ENCODE measurements around the gene TRPM3. TPM values are rescaled to one million over a fixed set of nuclear protein-coding genes. Genes with fewer than 3 reads are reported as not detected.

TRPM3 gene
- total RNA-seq, 1 experiment from 2014 or later: not detected

DNA sequence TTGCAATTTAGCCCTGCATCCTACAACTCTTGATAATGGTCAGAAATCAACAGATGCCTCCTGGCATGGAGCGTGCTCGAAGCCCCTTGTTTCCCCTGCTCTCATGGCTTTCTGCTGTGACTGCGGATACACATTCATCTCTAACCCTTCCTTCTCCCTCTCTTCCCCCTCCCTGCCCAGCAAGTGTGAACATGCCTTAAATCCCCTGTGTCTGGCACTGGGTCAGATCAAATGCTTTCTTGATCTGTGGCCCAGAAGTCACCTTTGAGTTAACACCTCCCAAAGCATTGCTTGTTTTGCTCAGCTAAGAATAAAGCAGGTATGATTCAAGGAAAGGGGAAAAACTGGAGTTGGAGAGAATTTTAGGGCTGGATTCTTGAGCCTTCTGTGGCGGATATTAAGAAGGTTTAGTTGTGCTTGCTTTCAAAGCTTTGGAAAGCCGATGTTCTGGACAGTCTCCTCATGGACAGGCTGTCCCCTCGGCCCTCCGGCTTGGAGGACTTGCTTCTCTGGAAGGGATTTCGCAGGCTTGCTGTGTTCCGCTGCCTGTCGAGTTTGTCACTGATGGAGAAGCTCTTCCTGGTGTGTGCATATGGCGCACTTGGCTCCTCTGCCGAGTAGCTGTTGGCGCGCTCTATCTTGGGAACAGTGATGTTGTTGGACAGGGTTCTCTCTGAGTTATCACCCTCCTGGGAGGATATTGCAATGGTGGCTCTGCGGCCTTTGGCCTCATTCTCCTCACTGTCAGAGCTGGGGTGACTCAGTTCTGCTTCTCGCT is 585.7 kb downstream of the TRPM3 start:
- no peak overlapping the region for H2AFZ ChIP-seq (ENCODE audit: low read length)
- H3K4me1 ChIP-seq (ENCODE audit: insufficient read depth, low read length): no peaks in the 10 kb centered on the region
- ChIA-PET POLR2A (ENCODE audit: unreplicated experiment) (no interaction called here), CTCF (no interaction called here)
- H3K9ac ChIP-seq (ENCODE audit: low read length): no peak overlapping the region
- H3K4me3 ChIP-seq (ENCODE audit: low read length): no peak overlapping the region
- BruUV-seq (replicated peaks): no TSS peak
- H3K9me2 ChIP-seq (replicated peaks; ENCODE audit: low read length): no peaks in the 10 kb centered on the region
- H3K4me2 ChIP-seq (ENCODE audit: low read length): no peak overlapping the region
- intact Hi-C loops (cut with micrococcal nuclease): no loop called here
- no peak for ATAC-seq
- H3K9me3 ChIP-seq (ENCODE audit: low read length): no peaks in the 10 kb centered on the region
- H3K27me3 ChIP-seq (ENCODE audit: low read length): peaks cover 6% of the 10 kb centered on the region; the same call in 1 of the 2 replicates
- no peaks in the 10 kb centered on the region for H3K79me2 ChIP-seq (ENCODE audit: low read length)
- TF ChIP-seq, protein P1, sequence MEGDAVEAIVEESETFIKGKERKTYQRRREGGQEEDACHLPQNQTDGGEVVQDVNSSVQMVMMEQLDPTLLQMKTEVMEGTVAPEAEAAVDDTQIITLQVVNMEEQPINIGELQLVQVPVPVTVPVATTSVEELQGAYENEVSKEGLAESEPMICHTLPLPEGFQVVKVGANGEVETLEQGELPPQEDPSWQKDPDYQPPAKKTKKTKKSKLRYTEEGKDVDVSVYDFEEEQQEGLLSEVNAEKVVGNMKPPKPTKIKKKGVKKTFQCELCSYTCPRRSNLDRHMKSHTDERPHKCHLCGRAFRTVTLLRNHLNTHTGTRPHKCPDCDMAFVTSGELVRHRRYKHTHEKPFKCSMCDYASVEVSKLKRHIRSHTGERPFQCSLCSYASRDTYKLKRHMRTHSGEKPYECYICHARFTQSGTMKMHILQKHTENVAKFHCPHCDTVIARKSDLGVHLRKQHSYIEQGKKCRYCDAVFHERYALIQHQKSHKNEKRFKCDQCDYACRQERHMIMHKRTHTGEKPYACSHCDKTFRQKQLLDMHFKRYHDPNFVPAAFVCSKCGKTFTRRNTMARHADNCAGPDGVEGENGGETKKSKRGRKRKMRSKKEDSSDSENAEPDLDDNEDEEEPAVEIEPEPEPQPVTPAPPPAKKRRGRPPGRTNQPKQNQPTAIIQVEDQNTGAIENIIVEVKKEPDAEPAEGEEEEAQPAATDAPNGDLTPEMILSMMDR (conservative IDR thresholded peaks at IDR 0.05; ENCODE audit: low read depth, low read length): no peak
- TF ChIP-seq EZH2 (IDR thresholded peaks at IDR 0.05; ENCODE audit: low read length, unreplicated experiment): no peak
- TF ChIP-seq EZH2phosphoT487 (IDR thresholded peaks at IDR 0.05; ENCODE audit: borderline replicate concordance, low read length): no peak
- H4K20me1 ChIP-seq (ENCODE audit: low read length): no peaks in the 10 kb centered on the region
- no peak for DNase-seq
- H3F3A ChIP-seq (ENCODE audit: low read length, unreplicated experiment): no peaks in the 10 kb centered on the region
- no peak overlapping the region for H3K27ac ChIP-seq (ENCODE audit: low read length)
- H3K36me3 ChIP-seq (ENCODE audit: low read depth, low read length): no peaks in the 10 kb centered on the region

DNA sequence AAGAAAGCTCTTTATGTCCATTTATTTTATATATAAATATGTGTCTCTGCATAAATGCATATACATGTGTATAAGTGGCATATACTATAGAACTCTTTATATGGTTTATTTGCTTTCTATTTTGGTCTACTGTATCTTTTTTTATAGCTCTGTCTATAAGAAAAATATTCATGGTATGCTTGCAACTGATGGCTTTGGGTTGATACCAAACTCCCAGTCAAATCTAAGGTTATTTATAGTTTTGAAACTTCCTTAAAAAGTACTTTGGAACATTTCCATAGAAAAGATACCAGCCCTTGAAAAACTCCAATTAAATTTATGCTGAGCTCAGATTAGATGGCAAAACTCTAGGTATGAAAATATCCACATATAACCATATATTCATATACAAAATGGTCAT is 587.0 kb downstream of the TRPM3 start:
- H3K27me3 ChIP-seq (ENCODE audit: low read length): peaks cover 15% of the 10 kb centered on the region; the same call in 1 of the 2 replicates
- no peaks in the 10 kb centered on the region for H3K4me1 ChIP-seq (ENCODE audit: insufficient read depth, low read length)
- no peak overlapping the region for H3K4me2 ChIP-seq (ENCODE audit: low read length)
- no peak overlapping the region for H3K4me3 ChIP-seq (ENCODE audit: low read length)
- no peak overlapping the region for H2AFZ ChIP-seq (ENCODE audit: low read length)
- ATAC-seq (no peak), DNase-seq (no peak)
- intact Hi-C loops (cut with micrococcal nuclease): no loop called here
- ChIA-PET POLR2A (ENCODE audit: unreplicated experiment) (no interaction called here), CTCF (no interaction called here)
- TF ChIP-seq EZH2 (IDR thresholded peaks at IDR 0.05; ENCODE audit: low read length, unreplicated experiment) (no peak), EZH2phosphoT487 (IDR thresholded peaks at IDR 0.05; ENCODE audit: borderline replicate concordance, low read length) (no peak)
- TF ChIP-seq, protein P1 (conservative IDR thresholded peaks at IDR 0.05; ENCODE audit: low read depth, low read length): no peak
- no peaks in the 10 kb centered on the region for H4K20me1 ChIP-seq (ENCODE audit: low read length)
- H3F3A ChIP-seq (ENCODE audit: low read length, unreplicated experiment): no peaks in the 10 kb centered on the region
- no peaks in the 10 kb centered on the region for H3K9me3 ChIP-seq (ENCODE audit: low read length)
- no peak overlapping the region for H3K27ac ChIP-seq (ENCODE audit: low read length)
- no TSS peak for BruUV-seq (replicated peaks)
- no peak overlapping the region for H3K9ac ChIP-seq (ENCODE audit: low read length)
- H3K79me2 ChIP-seq (ENCODE audit: low read length): no peaks in the 10 kb centered on the region
- H3K9me2 ChIP-seq (replicated peaks; ENCODE audit: low read length): no peaks in the 10 kb centered on the region
- H3K36me3 ChIP-seq (ENCODE audit: low read depth, low read length): no peaks in the 10 kb centered on the region

DNA sequence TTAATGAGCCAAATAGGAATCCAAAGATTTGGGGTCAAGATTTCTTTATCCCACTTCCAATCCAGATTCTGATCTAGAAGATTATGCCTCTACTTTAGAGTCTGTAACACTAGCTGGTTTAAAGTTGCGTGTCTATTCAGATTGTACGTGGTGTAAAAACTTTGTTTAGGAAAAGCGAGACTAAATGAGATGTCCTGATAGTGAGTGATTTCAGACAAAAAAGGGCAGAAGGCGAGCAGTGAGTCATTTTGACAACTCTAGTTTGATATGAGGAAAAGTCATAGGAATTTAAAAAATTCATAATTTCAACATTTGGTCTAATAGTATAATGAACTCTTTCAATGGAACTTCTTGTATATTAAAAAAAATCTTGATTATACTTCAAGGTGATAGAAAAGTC is 587.4 kb downstream of the TRPM3 start:
- no peak for ATAC-seq
- Histone ChIP-seq H3K79me2 (ENCODE audit: low read length) (no peaks in the 10 kb centered on the region), H2AFZ (ENCODE audit: low read length) (no peak overlapping the region), H3K36me3 (ENCODE audit: low read depth, low read length) (no peaks in the 10 kb centered on the region), H3K4me2 (ENCODE audit: low read length) (no peak overlapping the region), H3K27ac (ENCODE audit: low read length) (no peak overlapping the region), H3F3A (ENCODE audit: low read length, unreplicated experiment) (no peaks in the 10 kb centered on the region), H4K20me1 (ENCODE audit: low read length) (no peaks in the 10 kb centered on the region), H3K9me3 (ENCODE audit: low read length) (no peaks in the 10 kb centered on the region), H3K27me3 (ENCODE audit: low read length) (peaks cover 17% of the 10 kb centered on the region; the same call in 1 of the 2 replicates), H3K4me1 (ENCODE audit: insufficient read depth, low read length) (no peaks in the 10 kb centered on the region), H3K9ac (ENCODE audit: low read length) (no peak overlapping the region), H3K4me3 (ENCODE audit: low read length) (no peak overlapping the region), H3K9me2 (replicated peaks; ENCODE audit: low read length) (no peaks in the 10 kb centered on the region)
- POLR2A ChIA-PET (ENCODE audit: unreplicated experiment): no interaction called here
- CTCF ChIA-PET: no interaction called here
- TF ChIP-seq, protein P1 (conservative IDR thresholded peaks at IDR 0.05; ENCODE audit: low read depth, low read length): no peak
- TF ChIP-seq EZH2 (IDR thresholded peaks at IDR 0.05; ENCODE audit: low read length, unreplicated experiment) (no peak), EZH2phosphoT487 (IDR thresholded peaks at IDR 0.05; ENCODE audit: borderline replicate concordance, low read length) (no peak)
- no TSS peak for BruUV-seq (replicated peaks)
- no peak for DNase-seq
- intact Hi-C loops (cut with micrococcal nuclease): no loop called here

Data from PC-3 (cell line).